H9 (cell line): Measurements from ENCODE around the gene PKD1. TPM values are rescaled to one million over a fixed set of nuclear protein-coding genes. Genes with fewer than 3 reads are reported as not detected.

Source experiments
- DNase-seq: peaks from one replicate; pipeline ENCODE4 v3.0.0-alpha.2; 2017
- H2AFZ ChIP-seq: one replicate; pipeline ENCODE4 v1.6.1; 2013; ENCODE audit warnings: mild to moderate bottlenecking, low read length, control low read depth, moderate library complexity
- H2AK5ac ChIP-seq: 2 replicates; pipeline ENCODE4 v1.6.1; 2013; ENCODE audit warnings: low read length, control low read depth, mixed read lengths; ENCODE audit not compliant: insufficient read length
- H2BK120ac ChIP-seq: one replicate; pipeline ENCODE4 v1.6.1; 2013; ENCODE audit warnings: low read depth, mild to moderate bottlenecking, low read length, control low read depth, inconsistent platforms; ENCODE audit not compliant: poor library complexity, severe bottlenecking
- H2BK12ac ChIP-seq: 2 replicates; pipeline ENCODE4 v1.6.1; 2013; ENCODE audit warnings: low read length, control low read depth, mixed read lengths, low read depth; ENCODE audit not compliant: insufficient read length
- H2BK15ac ChIP-seq: 2 replicates; pipeline ENCODE4 v1.6.1; 2013; ENCODE audit warnings: low read depth, low read length, control low read depth
- H2BK20ac ChIP-seq: one replicate; pipeline ENCODE4 v1.6.1; 2013; ENCODE audit warnings: low read depth, mild to moderate bottlenecking, low read length, control low read depth, inconsistent platforms; ENCODE audit not compliant: poor library complexity, severe bottlenecking
- H2BK5ac ChIP-seq: 2 replicates; pipeline ENCODE4 v1.6.1; 2013; ENCODE audit warnings: low read length, control low read depth, mixed read lengths; ENCODE audit not compliant: insufficient read length
- H3K14ac ChIP-seq: 2 replicates; pipeline ENCODE4 v1.6.1; 2013; ENCODE audit warnings: low read length, control low read depth; ENCODE audit not compliant: insufficient read depth
- H3K18ac ChIP-seq: 2 replicates; pipeline ENCODE4 v1.6.1; 2013; ENCODE audit warnings: low read depth, mild to moderate bottlenecking, mixed read lengths, low read length, control low read depth; ENCODE audit not compliant: insufficient read length
- H3K23ac ChIP-seq: 2 replicates; pipeline ENCODE4 v1.6.1; 2013; ENCODE audit warnings: low read length, control low read depth, mixed read lengths, low read depth; ENCODE audit not compliant: insufficient read length
- H3K23me2 ChIP-seq: 2 replicates; pipeline ENCODE4 v1.6.1; 2013; ENCODE audit warnings: low read depth, mild to moderate bottlenecking, mixed read lengths, low read length, control low read depth; ENCODE audit not compliant: insufficient read length, poor library complexity, severe bottlenecking
- H3K27ac ChIP-seq: 2 replicates; pipeline ENCODE4 v1.5.1; 2013; ENCODE audit warnings: low read length, control low read depth, mixed read lengths, low read depth; ENCODE audit not compliant: insufficient read length
- H3K27me3 ChIP-seq: 2 replicates; pipeline ENCODE4 v1.6.1; 2013; ENCODE audit warnings: low read length, control low read depth, inconsistent platforms; ENCODE audit not compliant: insufficient read depth
- H3K4ac ChIP-seq: 2 replicates; pipeline ENCODE4 v1.6.1; 2013; ENCODE audit warnings: low read depth, mild to moderate bottlenecking, control low read depth, inconsistent platforms, low read length, moderate library complexity
- H3K4me1 ChIP-seq: 2 replicates; pipeline ENCODE4 v1.6.1; 2013; ENCODE audit warnings: low read length, control low read depth, inconsistent platforms; ENCODE audit not compliant: insufficient read depth
- H3K4me2 ChIP-seq: 2 replicates; pipeline ENCODE4 v1.6.1; 2013; ENCODE audit warnings: low read length, control low read depth, mixed read lengths; ENCODE audit not compliant: insufficient read length, insufficient read depth
- H3K56ac ChIP-seq: 2 replicates; pipeline ENCODE4 v1.6.1; 2013; ENCODE audit warnings: low read depth, mild to moderate bottlenecking, mixed read lengths, low read length, control low read depth; ENCODE audit not compliant: insufficient read length
- H3K79me1 ChIP-seq: 2 replicates; pipeline ENCODE4 v1.6.1; 2013; ENCODE audit warnings: low read depth, mild to moderate bottlenecking, moderate library complexity, low read length, control low read depth, inconsistent platforms; ENCODE audit not compliant: insufficient read depth, poor library complexity, severe bottlenecking
- H3K79me2 ChIP-seq: 2 replicates; pipeline ENCODE4 v1.6.1; 2013; ENCODE audit warnings: low read length, control low read depth, inconsistent platforms; ENCODE audit not compliant: insufficient read depth
- H3K9ac ChIP-seq: 2 replicates; pipeline ENCODE4 v1.6.1; 2013; ENCODE audit warnings: low read length, control low read depth, mixed read lengths; ENCODE audit not compliant: insufficient read length; ENCODE audit errors: extremely low read depth
- H3K9me3 ChIP-seq: one replicate; pipeline ENCODE4 v1.6.1; 2013; ENCODE audit warnings: low read depth, low read length, inconsistent platforms; ENCODE audit not compliant: control insufficient read depth
- H3T11ph ChIP-seq: one replicate; pipeline ENCODE4 v1.6.1; 2013; ENCODE audit warnings: mild to moderate bottlenecking, low read length, control low read depth, inconsistent platforms
- H4K20me1 ChIP-seq: one replicate; pipeline ENCODE4 v1.6.1; 2013; ENCODE audit not compliant: control insufficient read depth, insufficient read length, insufficient read depth
- H4K5ac ChIP-seq: 2 replicates; pipeline ENCODE4 v1.6.1; 2013; ENCODE audit warnings: low read depth, mild to moderate bottlenecking, mixed read lengths, low read length, control low read depth; ENCODE audit not compliant: insufficient read length
- H4K8ac ChIP-seq: replicated peaks from 2 replicates; pipeline ENCODE4 v1.6.1; 2013; ENCODE audit warnings: low read length, control low read depth, mixed read lengths, low read depth; ENCODE audit not compliant: insufficient read length
- H4K91ac ChIP-seq: 2 replicates; pipeline ENCODE4 v1.6.1; 2013; ENCODE audit warnings: low read depth, mild to moderate bottlenecking, moderate library complexity, mixed read lengths, low read length, control low read depth; ENCODE audit not compliant: insufficient read length
- H3K27ac Mint-ChIP-seq, 3 experiments: 2 replicates in 2 of 3; 3 replicates in 1 of 3; pipeline ENCODE4 v1.8.0; 2020 to 2021; ENCODE audit warnings: mixed read lengths in 3 of 3, mild to moderate bottlenecking in 1 of 3, moderate library complexity in 1 of 3
- H3K27me3 Mint-ChIP-seq: 2 replicates; pipeline ENCODE4 v1.8.0; 2021; ENCODE audit warnings: low read depth, mild to moderate bottlenecking, moderate library complexity, mixed read lengths
- H3K36me3 Mint-ChIP-seq, 3 experiments: 2 replicates in 2 of 3; 3 replicates in 1 of 3; pipeline ENCODE4 v1.8.0; 2020 to 2021; ENCODE audit warnings: low read depth in 3 of 3, mixed read lengths in 3 of 3; ENCODE audit not compliant: insufficient read depth in 1 of 3
- H3K4me1 Mint-ChIP-seq, 2 experiments: 2 replicates each; pipeline ENCODE4 v1.8.0; 2020; ENCODE audit warnings: mixed read lengths in 2 of 2
- H3K4me3 Mint-ChIP-seq, 2 experiments: 2 replicates in 1 of 2; 3 replicates in 1 of 2; pipeline ENCODE4 v1.8.0; 2020 to 2021; ENCODE audit warnings: mild to moderate bottlenecking in 2 of 2, mixed read lengths in 2 of 2, moderate library complexity in 1 of 2
- H3K9me3 Mint-ChIP-seq, 2 experiments: 2 replicates in 1 of 2; 3 replicates in 1 of 2; pipeline ENCODE4 v1.8.0; 2020; ENCODE audit warnings: mild to moderate bottlenecking in 2 of 2, mixed read lengths in 2 of 2, moderate library complexity in 1 of 2
- CTCF ChIP-seq: fragments of 200-600 bp; sonication (generic); conservative IDR thresholded peaks from 3 replicates; pipeline ENCODE4 v1.8.0; 2021; ENCODE audit warnings: antibody characterized with exemption, mild to moderate bottlenecking
- WGBS: extraction: QIAGEN DNeasy Blood & Tissue Kit; methylation state at CpG from one replicate; pipeline ENCODE4 v1.1.7; 2013; ENCODE audit warnings: missing lambda C conversion rate, low lambda C conversion rate, mixed read lengths; ENCODE audit not compliant: insufficient read length; ENCODE audit errors: extremely low coverage; 5-methylcytosine and 5-hydroxymethylcytosine counted together
- total RNA-seq: library from RNA; stranded (reverse); gene quantifications from 2 replicates; pipeline ENCODE4 v1.2.1, GENCODE V29; 2021

Gene PKD1
- total RNA-seq, 1 experiment from 2014 or later, result 88.0 TPM

- no peak overlapping the region for H3T11ph ChIP-seq
- H2BK120ac ChIP-seq, result no peak overlapping the region
- H3K14ac ChIP-seq, result no peak overlapping the region
- Mint-ChIP-seq H3K27ac (no peak overlapping the region), H3K27me3 (no peaks in the 10 kb centered on the region), H3K36me3 (peaks cover 2 to 5% (median 3%) of the 10 kb centered on the region in 3 experiments; a peak in 5 of 7 replicates), H3K9me3 (no peaks in the 10 kb centered on the region), H3K4me1 (peaks cover 4 to 11% of the 10 kb centered on the region in 2 experiments; a peak in 3 of 4 replicates), H3K4me3 (no peak overlapping the region)
- no peaks in the 10 kb centered on the region for H3K9me3 ChIP-seq
- H4K20me1 ChIP-seq, result no peaks in the 10 kb centered on the region
- no peak overlapping the region for H3K4me2 ChIP-seq
- H3K4ac ChIP-seq, result no peak overlapping the region
- WGBS, result no CpG with 5 or more reads among the region's 24 CpGs
- H2AK5ac ChIP-seq, result no peak overlapping the region
- no peaks in the 10 kb centered on the region for H3K79me1 ChIP-seq
- H3K27me3 ChIP-seq, result no peaks in the 10 kb centered on the region
- no peak for TF ChIP-seq CTCF
- no peak overlapping the region for H3K18ac ChIP-seq
- no peak overlapping the region for H3K27ac ChIP-seq
- no peak overlapping the region for H3K23ac ChIP-seq
- no peak overlapping the region for H4K5ac ChIP-seq
- no peaks in the 10 kb centered on the region for H3K79me2 ChIP-seq
- H2BK15ac ChIP-seq, result no peak overlapping the region
- no peak overlapping the region for H2BK5ac ChIP-seq
- no peak overlapping the region for H4K91ac ChIP-seq
- H2BK20ac ChIP-seq, result no peak overlapping the region
- no peak overlapping the region for H2BK12ac ChIP-seq
- DNase-seq, result no peak
- no peak overlapping the region for H3K56ac ChIP-seq
- no peak overlapping the region for H3K9ac ChIP-seq
- no peaks in the 10 kb centered on the region for H3K23me2 ChIP-seq
- no peaks in the 10 kb centered on the region for H3K4me1 ChIP-seq
- no peak overlapping the region for H2AFZ ChIP-seq
- no peak overlapping the region for H4K8ac ChIP-seq
These were observed 95.5 kb downstream of the PKD1 start for GRCh38 chr16:2040041-2040786.
